ENCODE results near the gene HACL1. TPM values are rescaled to one million over a fixed set of nuclear protein-coding genes. Genes with fewer than 3 reads are reported as not detected.

Gene HACL1
- total and polyA plus RNA-seq, 9 donors = 11.3 to 22.7 (median 17.6) TPM

GRCh38 chr3:15637131-15637951 lies 36.0 kb upstream of the HACL1 start:
- WGBS, 3 donors = 82 to 87% (median 83%) methylated on average over 7 of the region's 7 CpGs
- peaks cover 18% of the 10 kb centered on the region for H3K4me1 ChIP-seq (ENCODE audit: insufficient read depth)

GRCh38 chr3:15636028-15636709 lies 34.8 kb upstream of the HACL1 start:
- Histone ChIP-seq H3K4me1 (ENCODE audit: insufficient read depth) (peaks cover 18% of the 10 kb centered on the region), H3K36me3 (no peaks in the 10 kb centered on the region), H3K9me3 (no peaks in the 10 kb centered on the region), H3K27ac (peak overlapping the region; percentile 35 to 73), H3K27me3 (no peaks in the 10 kb centered on the region), H3K4me3 (no peak overlapping the region)
- DNase-seq = no peak
- intact Hi-C loops (cut with DNase I) = loop anchor here in 3 of 4 donors (10.0 kb wide), 4 partner anchors 159 to 609 kb away; partner anchors contain the start of gene ANKRD28 (in 1 of the 3)
- TF ChIP-seq POLR2A (IDR thresholded peaks at IDR 0.05) (no peak), CTCF (IDR thresholded peaks at IDR 0.05) (no peak), EP300 (IDR thresholded peaks at IDR 0.05) (no peak)
- WGBS, 3 donors = 74 to 77% (median 76%) methylated on average over 14 of the region's 14 CpGs

More at GRCh38 chr3:15637131-15637951, 36.0 kb upstream of the HACL1 start:
- no peak for DNase-seq
- Histone ChIP-seq H3K27ac (no peak overlapping the region), H3K9me3 (no peaks in the 10 kb centered on the region), H3K4me3 (no peak overlapping the region), H3K36me3 (no peaks in the 10 kb centered on the region), H3K27me3 (no peaks in the 10 kb centered on the region)
- intact Hi-C loops (cut with DNase I) = loop anchor here in 3 of 4 donors (10.0 kb wide), 4 partner anchors 157 to 607 kb away; partner anchors contain the start of gene ANKRD28 (in 1 of the 3)
- TF ChIP-seq CTCF (IDR thresholded peaks at IDR 0.05) = no peak
- no peak for TF ChIP-seq EP300 (IDR thresholded peaks at IDR 0.05)
- no peak for TF ChIP-seq POLR2A (IDR thresholded peaks at IDR 0.05)

- no peak for TF ChIP-seq POLR2A (IDR thresholded peaks at IDR 0.05)
- TF ChIP-seq CTCF (IDR thresholded peaks at IDR 0.05) = peak in 1 of 3 donors; percentile 2
- no peak overlapping the region for H3K4me3 ChIP-seq
- H3K27ac ChIP-seq = peak overlapping the region; percentile 35 to 73
- no peaks in the 10 kb centered on the region for H3K9me3 ChIP-seq
- H3K36me3 ChIP-seq = no peaks in the 10 kb centered on the region
- peak in 4 of 5 donors; percentile 53 to 69 (median 58) for DNase-seq
- H3K4me1 ChIP-seq (ENCODE audit: insufficient read depth) = peaks cover 18% of the 10 kb centered on the region
- 11 to 15% (median 14%) methylated on average over 13 of the region's 13 CpGs for WGBS, 3 donors
- intact Hi-C loops (cut with DNase I) = loop anchor here in 3 of 4 donors (10.0 kb wide), 4 partner anchors 160 to 610 kb away; partner anchors contain the start of gene ANKRD28 (in 1 of the 3)
- H3K27me3 ChIP-seq = no peaks in the 10 kb centered on the region
Observed at GRCh38 chr3:15635121-15635661, 33.8 kb upstream of the HACL1 start.

GRCh38 chr3:15634671-15635070 lies 33.3 kb upstream of the HACL1 start:
- no peaks in the 10 kb centered on the region for H3K9me3 ChIP-seq
- no peaks in the 10 kb centered on the region for H3K27me3 ChIP-seq
- peaks cover 16% of the 10 kb centered on the region for H3K4me1 ChIP-seq (ENCODE audit: insufficient read depth)
- intact Hi-C loops (cut with DNase I) = loop anchor here in 3 of 4 donors (5.0 to 10.0 kb wide), 5 partner anchors 160 to 610 kb away; partner anchors contain the start of gene ANKRD28 (in 1 of the 3)
- H3K36me3 ChIP-seq = no peaks in the 10 kb centered on the region
- no peak for TF ChIP-seq CTCF (IDR thresholded peaks at IDR 0.05)
- TF ChIP-seq POLR2A (IDR thresholded peaks at IDR 0.05) = no peak
- no peak for TF ChIP-seq EP300 (IDR thresholded peaks at IDR 0.05)
- 17 to 19% (median 18%) methylated on average over 2 of the region's 2 CpGs for WGBS, 3 donors
- DNase-seq = no peak
- no peak overlapping the region for H3K4me3 ChIP-seq
- H3K27ac ChIP-seq = peak overlapping the region in 1 of 2 donors; percentile 73
